ENCODE measurements around the gene RABGAP1L.

GRCh38 chr1:174415506-174415905, 256.2 kb downstream of the RABGAP1L start:
- TF ChIP-seq POLR2A (IDR thresholded peaks at IDR 0.05; ENCODE audit: low read depth, low read length) (no peak), POLR2AphosphoS5 (IDR thresholded peaks at IDR 0.05; ENCODE audit: low read depth, low read length) (no peak), TAF1 (IDR thresholded peaks at IDR 0.05; ENCODE audit: low read depth, low read length) (no peak), POU2F2 (IDR thresholded peaks at IDR 0.05; ENCODE audit: low read depth, low read length) (no peak), SPI1 (IDR thresholded peaks at IDR 0.05; ENCODE audit: low read depth, low read length) (no peak)
